GM18858 (cell line): ENCODE data around the gene P2RX2.

Source experiments
- ATAC-seq: cut with Tn5 transposase; IDR thresholded peaks from one replicate; pipeline ENCODE4 v1.9.1; 2021; ENCODE audit not compliant: unreplicated experiment

P2RX2 gene

GRCh38 chr12:132618683-132619043 is at the start of gene P2RX2:
Gene P2RX2, plus strand, starts transcription at chr12:132618776. Its CDS starts 41 bp downstream, at chr12:132618817.
- ATAC-seq: no peak

- no peak for ATAC-seq
Observed at GRCh38 chr12:132568826-132569480, 49.6 kb upstream of the P2RX2 start.

DNA sequence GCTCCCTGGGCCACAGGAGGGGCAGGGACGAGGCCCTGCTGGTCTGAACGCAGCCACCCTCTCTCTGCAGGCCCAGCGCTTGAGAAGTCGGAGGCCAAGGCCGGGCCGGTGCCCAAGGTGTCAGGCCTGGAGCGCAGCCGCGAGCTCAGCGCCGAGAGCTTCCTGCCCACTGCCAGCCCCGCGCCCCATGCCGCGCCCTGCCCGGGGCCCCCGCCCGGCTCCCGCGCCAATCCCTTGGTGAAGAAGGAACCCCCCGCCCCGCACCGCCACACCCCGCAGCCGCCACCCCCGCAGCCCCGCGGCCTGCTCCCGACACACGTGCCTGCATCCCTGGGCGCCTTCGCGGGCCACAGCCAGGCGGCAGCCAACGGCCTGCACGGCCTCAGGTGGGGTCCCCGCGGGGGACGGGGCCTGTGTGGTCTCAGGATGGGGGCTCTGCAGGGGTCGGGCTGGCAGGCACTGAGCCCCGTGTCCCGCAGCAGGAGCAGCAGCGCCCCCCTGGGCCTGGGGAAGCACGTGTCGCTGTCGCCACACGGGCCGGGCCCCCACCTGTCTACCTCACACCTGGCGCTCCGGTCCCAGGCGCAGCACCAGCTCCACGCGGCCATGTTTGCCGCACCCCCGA is 48.6 kb upstream of the P2RX2 start:
- ATAC-seq: no peak

DNA sequence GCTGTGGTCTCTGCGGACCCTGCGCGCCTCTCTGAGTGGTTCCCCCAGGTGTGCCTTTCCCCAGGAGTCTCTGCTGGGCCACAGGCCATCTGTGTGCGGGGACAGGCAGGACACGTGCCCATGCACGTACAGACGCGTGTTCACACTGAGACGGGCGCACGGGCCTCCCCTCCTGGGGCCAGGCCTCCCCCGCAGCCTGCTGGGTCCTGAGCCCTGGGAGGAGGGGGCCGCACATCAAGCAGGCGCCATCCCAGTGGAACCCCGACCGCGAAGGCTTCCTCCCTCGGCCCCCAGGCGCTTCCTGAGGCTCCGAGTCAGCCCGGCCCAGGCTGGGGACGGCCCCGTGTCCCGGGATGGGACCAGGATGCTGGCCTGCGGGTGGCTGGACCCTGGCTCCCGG is 47.9 kb upstream of the P2RX2 start:
- no peak for ATAC-seq

GRCh38 chr12:132571051-132571450 is 47.5 kb upstream of the P2RX2 start:
- ATAC-seq: no peak

GRCh38 chr12:132571598-132571997 is 47.0 kb upstream of the P2RX2 start:
- no peak for ATAC-seq

GRCh38 chr12:132572106-132572505 is 46.5 kb upstream of the P2RX2 start:
- ATAC-seq: no peak

DNA sequence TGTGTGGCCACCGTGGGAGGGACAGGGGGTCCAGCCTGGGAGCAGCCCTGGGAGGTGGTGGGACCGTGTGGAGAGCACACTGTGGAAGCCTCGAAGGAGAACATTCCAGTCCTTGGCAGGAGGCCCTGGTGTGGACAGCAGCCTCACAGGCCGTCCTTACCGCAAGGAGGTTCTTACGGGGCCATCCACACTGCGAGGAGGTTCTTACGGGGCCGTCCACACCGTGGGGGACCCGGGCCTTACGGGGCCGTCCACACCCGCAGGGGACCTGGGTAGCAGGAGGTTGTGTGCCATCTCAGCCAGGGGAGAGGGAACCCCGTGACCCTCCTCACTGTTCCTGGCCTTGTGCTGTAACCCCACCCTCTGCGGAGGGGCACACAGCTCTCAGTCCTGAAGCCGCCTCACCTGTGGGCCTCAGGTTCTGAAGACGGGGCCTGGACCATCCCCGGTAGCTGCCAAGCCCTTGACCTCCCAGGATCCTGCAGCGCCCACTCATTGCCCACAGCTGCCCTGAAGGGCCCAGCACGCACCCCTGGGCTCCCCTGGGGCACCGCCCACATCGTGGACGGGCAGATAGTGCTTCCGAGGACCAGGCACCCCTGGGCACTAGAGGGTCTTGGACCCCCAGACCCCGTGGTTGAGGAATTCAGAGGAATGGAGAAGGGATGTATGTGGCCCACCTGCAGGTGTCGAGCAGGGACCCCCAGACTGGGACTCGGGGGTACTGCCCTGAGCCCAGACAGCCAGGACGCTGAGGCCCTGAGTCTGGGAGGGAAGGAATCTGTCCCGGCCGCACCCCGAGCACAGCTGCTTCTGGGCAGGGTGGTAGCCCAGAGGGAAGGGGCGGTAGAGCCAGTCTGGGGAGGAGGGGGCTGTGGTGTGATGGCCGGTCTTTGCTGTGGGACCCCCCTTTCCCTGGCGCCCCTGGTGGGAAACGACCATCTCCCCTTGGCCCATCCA is 45.5 kb upstream of the P2RX2 start:
- ATAC-seq: no peak

DNA sequence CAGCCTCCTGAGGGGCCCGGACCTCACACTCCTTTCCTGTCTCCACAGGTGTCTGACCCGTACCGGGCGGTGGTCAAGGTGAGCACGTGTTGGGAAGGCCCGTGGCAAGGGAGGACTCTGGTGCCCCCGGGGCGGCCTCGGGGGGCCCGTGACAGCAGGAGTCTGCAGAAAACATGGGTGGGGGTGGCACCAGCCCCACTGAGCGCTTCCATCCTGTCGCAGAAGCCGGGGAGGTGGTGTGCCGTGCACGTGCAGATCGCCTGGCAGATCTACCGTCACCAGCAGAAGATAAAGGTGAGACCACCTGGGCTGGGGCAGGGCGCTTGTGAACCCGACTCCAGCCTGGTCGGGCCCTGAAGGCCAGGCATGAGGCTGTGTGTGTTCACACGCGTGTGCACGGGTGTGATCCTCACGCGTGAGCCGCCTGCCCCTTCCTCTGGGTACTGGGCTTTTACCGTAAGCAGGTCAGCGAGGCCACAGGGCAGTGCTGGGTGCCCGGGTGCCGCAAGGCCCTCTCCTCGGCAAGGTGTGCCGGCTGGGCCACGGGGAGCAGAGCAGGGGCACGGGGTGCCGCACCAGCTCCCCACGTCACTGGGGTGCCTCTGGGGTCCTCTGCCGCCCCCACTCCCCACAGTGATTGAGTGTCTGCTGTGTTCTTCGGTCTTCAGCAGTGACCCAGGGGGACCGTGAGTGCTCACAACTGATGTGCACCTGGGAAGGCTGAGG is 44.1 kb upstream of the P2RX2 start:
- no peak for ATAC-seq

DNA sequence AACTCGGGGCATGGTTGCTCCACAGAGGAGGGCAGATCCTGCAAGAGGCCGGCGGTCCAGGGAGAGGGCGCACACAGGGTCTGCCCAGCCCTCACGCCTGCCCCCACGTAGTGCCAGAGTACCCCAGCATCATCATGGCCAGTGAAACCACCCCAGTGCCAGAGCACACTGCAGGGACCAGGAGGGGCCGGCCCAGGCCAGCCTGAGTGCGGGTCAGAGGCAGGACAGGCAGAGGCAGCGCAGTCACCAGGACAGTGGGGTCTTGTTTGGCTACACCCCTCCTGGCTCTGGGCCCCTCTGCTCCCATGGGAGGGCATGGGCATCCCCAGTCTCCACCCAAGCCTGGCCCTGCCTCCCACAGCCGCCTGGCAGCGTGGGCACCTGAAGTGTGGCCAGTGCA is 42.9 kb upstream of the P2RX2 start:
- no peak for ATAC-seq

DNA sequence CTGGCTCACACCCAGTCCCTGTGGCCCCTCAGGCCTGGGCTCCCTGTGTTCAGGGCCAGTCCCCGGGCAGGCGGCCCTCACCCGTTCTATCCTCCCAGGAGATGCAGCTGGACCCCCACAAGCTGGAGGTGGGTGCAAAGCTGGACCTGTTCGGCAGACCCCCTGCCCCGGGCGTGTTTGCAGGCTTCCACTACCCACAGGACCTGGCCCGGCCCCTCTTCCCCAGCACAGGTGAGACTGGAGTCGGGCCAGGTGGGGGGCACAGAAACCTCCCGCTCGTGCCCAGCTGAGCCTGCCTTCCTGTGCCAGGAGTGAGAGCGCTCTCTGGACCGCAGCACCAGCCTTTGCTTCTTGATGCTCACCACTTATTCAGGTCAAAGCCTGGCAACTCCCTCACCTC is 41.9 kb upstream of the P2RX2 start:
- no peak for ATAC-seq

GRCh38 chr12:132577191-132577920 is 41.2 kb upstream of the P2RX2 start:
- ATAC-seq: no peak

DNA sequence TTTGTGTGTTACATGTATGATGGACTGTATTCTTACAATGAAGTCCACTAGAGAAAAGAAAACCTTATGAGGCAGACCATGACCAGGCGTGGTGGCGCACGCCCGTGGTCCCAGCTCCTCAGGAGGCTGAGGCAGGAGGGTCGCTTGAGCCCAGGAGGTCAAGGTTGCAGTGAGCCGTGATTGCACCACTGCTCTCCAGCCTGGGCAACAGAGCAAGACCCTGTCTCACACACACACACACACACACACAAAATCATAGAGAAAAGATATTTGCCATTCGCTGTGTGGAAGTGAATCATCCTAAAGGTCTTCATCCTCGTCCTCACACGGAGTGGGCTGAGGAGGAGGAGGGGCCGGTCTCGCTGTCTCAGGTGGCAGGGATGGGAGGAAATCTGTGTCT is 40.5 kb upstream of the P2RX2 start:
- ATAC-seq: no peak

GRCh38 chr12:132578826-132579225 is 39.8 kb upstream of the P2RX2 start:
- no peak for ATAC-seq

- no peak for ATAC-seq
Observed at GRCh38 chr12:132579744-132580143, 38.8 kb upstream of the P2RX2 start.

DNA sequence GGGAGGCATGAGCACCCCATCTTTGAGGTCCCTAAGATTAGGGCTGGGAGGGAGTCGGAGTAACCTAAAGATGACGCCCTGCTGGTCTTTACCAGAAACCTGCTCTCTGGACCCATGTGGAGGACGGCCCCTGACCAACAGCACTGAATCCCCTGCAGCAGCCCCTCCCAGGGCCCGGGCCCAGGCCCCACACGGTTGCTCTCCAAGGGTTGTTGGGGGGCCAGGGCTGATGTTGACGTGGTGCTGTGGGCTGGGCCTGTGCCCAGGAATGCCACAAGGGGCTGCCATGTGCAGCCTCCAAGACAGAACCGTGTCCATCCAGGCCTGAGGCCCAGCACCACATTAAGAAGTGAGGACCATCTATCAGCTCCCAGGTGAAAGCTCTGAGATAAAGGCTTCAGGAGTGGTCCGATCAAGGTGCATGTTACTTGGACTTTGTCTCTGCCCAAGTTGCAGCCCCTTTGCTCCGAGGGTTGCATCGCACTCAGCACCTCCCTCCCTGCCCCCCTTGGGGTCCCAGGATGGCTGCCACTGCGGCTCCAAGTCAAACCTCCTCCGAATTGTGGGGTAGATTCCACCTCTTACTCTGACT is 37.8 kb upstream of the P2RX2 start:
- no peak for ATAC-seq

- ATAC-seq: no peak
Observed at GRCh38 chr12:132581348-132582057, 37.1 kb upstream of the P2RX2 start.

GRCh38 chr12:132582058-132582420 is 36.5 kb upstream of the P2RX2 start:
- ATAC-seq: no peak

- no peak for ATAC-seq
Observed at GRCh38 chr12:132582582-132583410, 35.8 kb upstream of the P2RX2 start.
